Measurements from ENCODE around the gene DPF3.

DNA sequence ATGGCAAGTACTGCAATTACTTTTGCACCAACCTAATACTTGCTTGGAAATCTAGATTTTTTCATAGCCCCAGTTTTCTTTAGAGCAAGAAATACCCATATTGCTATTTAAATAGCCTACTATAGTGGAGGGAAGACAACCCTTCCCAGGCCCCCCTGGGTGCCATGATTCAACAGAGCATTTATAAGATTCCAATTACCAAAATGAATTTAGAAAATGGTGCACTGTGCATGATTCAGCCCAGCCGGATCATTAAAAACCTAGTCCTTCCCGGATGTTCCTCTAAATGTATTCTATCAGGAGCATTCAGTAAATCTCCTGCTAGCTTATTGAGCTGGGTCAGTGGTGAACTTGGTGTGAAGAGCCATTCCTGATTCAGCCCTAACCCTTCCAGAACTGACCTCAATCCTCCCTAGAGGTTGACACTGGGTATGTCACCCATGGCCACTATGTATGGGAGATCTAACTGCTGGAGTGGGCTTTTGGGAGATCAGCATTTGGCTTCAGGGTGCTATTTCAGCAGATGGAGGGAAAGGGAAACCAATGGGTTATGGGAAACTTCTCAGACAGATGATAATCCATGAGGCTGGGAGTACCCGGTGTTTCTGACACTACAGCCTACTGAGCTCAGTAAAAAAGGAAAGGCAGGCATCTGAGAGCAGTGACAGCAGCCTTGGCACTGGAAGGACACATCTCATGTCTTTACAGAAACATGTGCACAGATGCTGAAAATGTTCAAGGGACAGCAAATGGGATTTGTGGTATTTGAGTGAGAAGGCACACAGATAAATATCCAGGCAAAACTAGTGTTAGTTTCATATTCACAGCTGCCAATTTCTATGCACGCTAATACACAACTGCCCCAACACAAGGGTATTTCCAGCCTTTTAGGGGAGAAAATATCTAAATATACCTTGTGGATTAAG lies 258.9 kb downstream of the DPF3 start:
- TF ChIP-seq EZH2 (IDR thresholded peaks at IDR 0.05; ENCODE audit: insufficient read depth, poor library complexity, severe bottlenecking) = no peak
- no peak for TF ChIP-seq EZH2phosphoT487 (IDR thresholded peaks at IDR 0.05; ENCODE audit: insufficient read depth, low read depth)

All from GM23248 (cell line).